Peyer's patch (tissue), 4 donors: ENCODE results near the gene PTPRJ.

Source experiments
- POLR2A ChIP-seq, 2 donors: fragments of 450-650 bp; IDR thresholded peaks; one replicate each; pipeline ENCODE4 v1.5.1; 2017; ENCODE audit warnings: antibody characterized with exemption in 2 of 2, mild to moderate bottlenecking in 2 of 2, moderate library complexity in 2 of 2
- TF ChIP-seq, protein P1 (sequence below), 6 experiments: fragments of 450-650 bp in 4 of 6; fragments of 200-600 bp in 2 of 6; sonication (generic) in 1 of 6; IDR thresholded peaks; one replicate each; pipeline ENCODE4 v1.5.1; 2017 to 2019; ENCODE audit warnings: antibody characterized with exemption in 6 of 6, mild to moderate bottlenecking in 3 of 6, moderate library complexity in 1 of 6

GRCh38 chr11:47987781-47988180, 7.4 kb downstream of the PTPRJ start:
- TF ChIP-seq, protein P1, sequence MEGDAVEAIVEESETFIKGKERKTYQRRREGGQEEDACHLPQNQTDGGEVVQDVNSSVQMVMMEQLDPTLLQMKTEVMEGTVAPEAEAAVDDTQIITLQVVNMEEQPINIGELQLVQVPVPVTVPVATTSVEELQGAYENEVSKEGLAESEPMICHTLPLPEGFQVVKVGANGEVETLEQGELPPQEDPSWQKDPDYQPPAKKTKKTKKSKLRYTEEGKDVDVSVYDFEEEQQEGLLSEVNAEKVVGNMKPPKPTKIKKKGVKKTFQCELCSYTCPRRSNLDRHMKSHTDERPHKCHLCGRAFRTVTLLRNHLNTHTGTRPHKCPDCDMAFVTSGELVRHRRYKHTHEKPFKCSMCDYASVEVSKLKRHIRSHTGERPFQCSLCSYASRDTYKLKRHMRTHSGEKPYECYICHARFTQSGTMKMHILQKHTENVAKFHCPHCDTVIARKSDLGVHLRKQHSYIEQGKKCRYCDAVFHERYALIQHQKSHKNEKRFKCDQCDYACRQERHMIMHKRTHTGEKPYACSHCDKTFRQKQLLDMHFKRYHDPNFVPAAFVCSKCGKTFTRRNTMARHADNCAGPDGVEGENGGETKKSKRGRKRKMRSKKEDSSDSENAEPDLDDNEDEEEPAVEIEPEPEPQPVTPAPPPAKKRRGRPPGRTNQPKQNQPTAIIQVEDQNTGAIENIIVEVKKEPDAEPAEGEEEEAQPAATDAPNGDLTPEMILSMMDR (IDR thresholded peaks at IDR 0.05): no peak
- TF ChIP-seq POLR2A (IDR thresholded peaks at IDR 0.05): no peak
